BLaER1 treated with 17β-estradiol and CSF1 and Interleukin-3, amounts not matched to agents 10 nM and 100 nM (cell line): ENCODE measurements around the gene MINDY4.

Experiments
- H3K27ac ChIP-seq, 11 experiments: shearing (Covaris generic); formaldehyde crosslinking; 2 replicates each; pipeline ENCODE4 v1.8.1; 2022
- H3K27me3 ChIP-seq, 11 experiments: shearing (Covaris generic); formaldehyde crosslinking; 2 replicates each; pipeline ENCODE4 v1.8.1; 2022
- H3K36me3 ChIP-seq, 11 experiments: shearing (Covaris generic); formaldehyde crosslinking; 2 replicates each; pipeline ENCODE4 v1.8.1; 2022
- H3K4me1 ChIP-seq, 10 experiments: shearing (Covaris generic); formaldehyde crosslinking; 2 replicates each; pipeline ENCODE4 v1.8.1; 2022
- H3K4me2 ChIP-seq, 11 experiments: shearing (Covaris generic); formaldehyde crosslinking; 2 replicates each; pipeline ENCODE4 v1.8.1; 2022
- H3K4me3 ChIP-seq, 10 experiments: shearing (Covaris generic); formaldehyde crosslinking; 2 replicates each; pipeline ENCODE4 v1.8.1; 2022
- H3K9ac ChIP-seq, 11 experiments: shearing (Covaris generic); formaldehyde crosslinking; 2 replicates each; pipeline ENCODE4 v1.8.1; 2022
- H3K9me3 ChIP-seq, 11 experiments: shearing (Covaris generic); formaldehyde crosslinking; replicated peaks in 1 of 11; 2 replicates each; pipeline ENCODE4 v1.8.1; 2022
- H4K20me1 ChIP-seq, 11 experiments: shearing (Covaris generic); formaldehyde crosslinking; 2 replicates each; pipeline ENCODE4 v1.8.1; 2022
- Cebpa-rat ChIP-seq, 11 experiments: shearing (Covaris generic); IDR thresholded peaks; 2 replicates each; pipeline ENCODE4 v1.8.1; 2022

The MINDY4 gene

GRCh38 chr7:30771174-30771879, at the start of gene MINDY4:
Gene MINDY4 (plus strand): TSS chr7:30771417. CDS start chr7:30771494, 77 bp downstream.
- H3K9me3 ChIP-seq, result no peaks in the 10 kb centered on the region
- TF ChIP-seq Cebpa-rat (IDR thresholded peaks at IDR 0.05), result no peak
- H3K27me3 ChIP-seq, result no peaks in the 10 kb centered on the region
- no peaks in the 10 kb centered on the region; a peak in 1 of 22 replicates for H4K20me1 ChIP-seq
- peak within 1 kb of the TSS; percentile 78 to 95 (median 81) for H3K4me3 ChIP-seq
- H3K36me3 ChIP-seq, result no peaks in the 10 kb centered on the region
- peak within 1 kb of the TSS in 10 of 11 experiments; percentile 61 to 84 (median 76); a peak in 20 of 22 replicates for H3K27ac ChIP-seq
- H3K9ac ChIP-seq, result peak within 1 kb of the TSS; percentile 73 to 86 (median 82)
- H3K4me1 ChIP-seq, result peaks cover 6 to 16% (median 11%) of the 10 kb centered on the region in 10 experiments; a peak in 19 of 20 replicates
- peak within 1 kb of the TSS; percentile 82 to 96 (median 91) for H3K4me2 ChIP-seq

- Histone ChIP-seq H3K4me3 (no peak overlapping the region), H3K4me2 (no peak overlapping the region), H3K27me3 (no peaks in the 10 kb centered on the region), H4K20me1 (no peaks in the 10 kb centered on the region), H3K36me3 (no peaks in the 10 kb centered on the region), H3K27ac (no peak overlapping the region), H3K9me3 (peaks cover 19 to 35% (median 29%) of the 10 kb centered on the region in 11 experiments), H3K9ac (no peak overlapping the region), H3K4me1 (peaks cover 10 to 12% (median 11%) of the 10 kb centered on the region in 10 experiments)
- TF ChIP-seq Cebpa-rat (IDR thresholded peaks at IDR 0.05), result no peak
Observed at GRCh38 chr7:30722187-30722586, 49.0 kb upstream of the MINDY4 start.

- no peak for TF ChIP-seq Cebpa-rat (IDR thresholded peaks at IDR 0.05)
- no peak overlapping the region for H3K4me3 ChIP-seq
- peaks cover 18 to 30% (median 24%) of the 10 kb centered on the region in 11 experiments for H3K9me3 ChIP-seq
- H3K4me2 ChIP-seq, result no peak overlapping the region
- H3K27me3 ChIP-seq, result no peaks in the 10 kb centered on the region
- H3K36me3 ChIP-seq, result no peaks in the 10 kb centered on the region
- H3K27ac ChIP-seq, result no peak overlapping the region
- no peaks in the 10 kb centered on the region for H4K20me1 ChIP-seq
- no peak overlapping the region for H3K9ac ChIP-seq
- peaks cover 14 to 17% (median 16%) of the 10 kb centered on the region in 10 experiments for H3K4me1 ChIP-seq
Observed at GRCh38 chr7:30722671-30723070, 48.5 kb upstream of the MINDY4 start.

GRCh38 chr7:30723776-30724175, 47.4 kb upstream of the MINDY4 start:
- H3K36me3 ChIP-seq, result no peaks in the 10 kb centered on the region
- no peak overlapping the region for H3K9ac ChIP-seq
- no peak overlapping the region for H3K27ac ChIP-seq
- peaks cover 7 to 19% (median 13%) of the 10 kb centered on the region in 11 experiments for H3K9me3 ChIP-seq
- H3K27me3 ChIP-seq, result no peaks in the 10 kb centered on the region
- no peak overlapping the region for H3K4me3 ChIP-seq
- no peak for TF ChIP-seq Cebpa-rat (IDR thresholded peaks at IDR 0.05)
- no peak overlapping the region for H3K4me2 ChIP-seq
- H3K4me1 ChIP-seq, result peaks cover 17 to 28% (median 27%) of the 10 kb centered on the region in 10 experiments
- H4K20me1 ChIP-seq, result no peaks in the 10 kb centered on the region

GRCh38 chr7:30726296-30727006, 44.8 kb upstream of the MINDY4 start:
- Histone ChIP-seq H3K9ac (peak overlapping the region in 6 of 11 experiments; percentile 13 to 52 (median 42); a peak in 6 of 22 replicates), H3K27me3 (no peaks in the 10 kb centered on the region), H3K4me3 (0 out of 20 replicates have a peak overlapping the region, but pooled peaks of 2 of the 10 experiments have one; percentile 11 to 37), H3K9me3 (no peaks in the 10 kb centered on the region), H3K27ac (peak overlapping the region in 9 of 11 experiments; percentile 33 to 68 (median 59); a peak in 16 of 22 replicates), H3K36me3 (no peaks in the 10 kb centered on the region), H4K20me1 (no peaks in the 10 kb centered on the region; a peak in 1 of 22 replicates), H3K4me2 (peak overlapping the region; percentile 30 to 78 (median 71)), H3K4me1 (peaks cover 17 to 34% (median 29%) of the 10 kb centered on the region in 10 experiments)
- TF ChIP-seq Cebpa-rat (IDR thresholded peaks at IDR 0.05), result 0 out of 22 replicates have a peak, but pooled peaks of 1 of the 11 experiments have one; percentile 30

GRCh38 chr7:30727061-30727945, 43.9 kb upstream of the MINDY4 start:
- no peak for TF ChIP-seq Cebpa-rat (IDR thresholded peaks at IDR 0.05)
- Histone ChIP-seq H3K9ac (peak overlapping the region in 8 of 11 experiments; percentile 13 to 52 (median 43); a peak in 9 of 22 replicates), H3K4me2 (peak overlapping the region; percentile 30 to 78 (median 71)), H3K9me3 (no peaks in the 10 kb centered on the region), H3K4me3 (peak overlapping the region in 4 of 10 experiments; percentile 11 to 37 (median 29); a peak in 3 of 20 replicates), H3K27ac (peak overlapping the region in 9 of 11 experiments; percentile 33 to 68 (median 59); a peak in 18 of 22 replicates), H3K27me3 (no peaks in the 10 kb centered on the region), H3K4me1 (peaks cover 17 to 36% (median 30%) of the 10 kb centered on the region in 10 experiments), H3K36me3 (no peaks in the 10 kb centered on the region), H4K20me1 (no peaks in the 10 kb centered on the region; a peak in 1 of 22 replicates)

- no peaks in the 10 kb centered on the region for H3K9me3 ChIP-seq
Observed at GRCh38 chr7:30728591-30729100, 42.6 kb upstream of the MINDY4 start.

GRCh38 chr7:30729642-30730041, 41.6 kb upstream of the MINDY4 start:
- TF ChIP-seq Cebpa-rat (IDR thresholded peaks at IDR 0.05), result no peak
- H3K36me3 ChIP-seq, result no peaks in the 10 kb centered on the region

More at GRCh38 chr7:30728591-30729100, 42.6 kb upstream of the MINDY4 start:
- no peak overlapping the region for H3K4me3 ChIP-seq
- TF ChIP-seq Cebpa-rat (IDR thresholded peaks at IDR 0.05), result no peak
- H3K36me3 ChIP-seq, result no peaks in the 10 kb centered on the region
- 0 out of 22 replicates have a peak overlapping the region, but pooled peaks of 1 of the 11 experiments have one; percentile 47 for H3K27ac ChIP-seq
- H3K9ac ChIP-seq, result no peak overlapping the region
- H4K20me1 ChIP-seq, result no peaks in the 10 kb centered on the region; a peak in 1 of 22 replicates
- H3K4me1 ChIP-seq, result peaks cover 17 to 38% (median 30%) of the 10 kb centered on the region in 10 experiments
- no peaks in the 10 kb centered on the region for H3K27me3 ChIP-seq
- H3K4me2 ChIP-seq, result peak overlapping the region in 9 of 11 experiments; percentile 5 to 78 (median 71); a peak in 15 of 22 replicates

More at GRCh38 chr7:30729642-30730041, 41.6 kb upstream of the MINDY4 start:
- Histone ChIP-seq H3K9me3 (no peaks in the 10 kb centered on the region), H3K27me3 (no peaks in the 10 kb centered on the region), H3K4me3 (no peak overlapping the region), H3K27ac (no peak overlapping the region), H3K4me2 (no peak overlapping the region), H3K9ac (no peak overlapping the region), H3K4me1 (peaks cover 17 to 38% (median 30%) of the 10 kb centered on the region in 10 experiments), H4K20me1 (no peaks in the 10 kb centered on the region; a peak in 1 of 22 replicates)
